Measurements from ENCODE around the gene CEP162.

- no peak for TF ChIP-seq CTCF (IDR thresholded peaks at IDR 0.05)
- TF ChIP-seq ZFX (IDR thresholded peaks at IDR 0.05; ENCODE audit: borderline replicate concordance), result no peak
Observed at GRCh38 chr6:84224251-84224650, 3.2 kb downstream of the CEP162 start.

Measured in 22Rv1 (cell line).